EL (cell line): ENCODE measurements around the gene NRF1.

Experiments used
- DNase-seq: peaks from one replicate; pipeline ENCODE4 v3.0.0-alpha.2; 2016

Gene NRF1

DNA sequence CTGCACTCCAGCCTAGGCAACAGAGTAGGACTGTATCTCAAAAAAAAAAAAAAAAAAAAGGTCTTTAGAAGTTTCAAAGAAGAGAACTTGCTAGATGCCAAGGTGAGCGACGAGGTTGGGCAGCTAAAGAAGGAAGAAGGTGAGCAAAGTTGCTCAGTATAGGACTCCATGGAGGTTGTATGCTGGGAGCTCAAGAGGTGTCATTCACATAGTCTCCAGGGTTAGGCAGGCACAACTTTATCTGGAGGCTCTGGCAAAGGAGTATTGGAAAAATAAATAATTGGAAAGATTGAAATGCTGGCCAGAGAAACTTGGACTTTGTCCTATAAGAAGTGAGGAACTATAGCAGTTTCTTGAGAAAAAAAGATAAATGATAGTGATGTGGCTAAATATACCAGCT lies 74.5 kb downstream of the NRF1 start:
- DNase-seq = no peak

DNA sequence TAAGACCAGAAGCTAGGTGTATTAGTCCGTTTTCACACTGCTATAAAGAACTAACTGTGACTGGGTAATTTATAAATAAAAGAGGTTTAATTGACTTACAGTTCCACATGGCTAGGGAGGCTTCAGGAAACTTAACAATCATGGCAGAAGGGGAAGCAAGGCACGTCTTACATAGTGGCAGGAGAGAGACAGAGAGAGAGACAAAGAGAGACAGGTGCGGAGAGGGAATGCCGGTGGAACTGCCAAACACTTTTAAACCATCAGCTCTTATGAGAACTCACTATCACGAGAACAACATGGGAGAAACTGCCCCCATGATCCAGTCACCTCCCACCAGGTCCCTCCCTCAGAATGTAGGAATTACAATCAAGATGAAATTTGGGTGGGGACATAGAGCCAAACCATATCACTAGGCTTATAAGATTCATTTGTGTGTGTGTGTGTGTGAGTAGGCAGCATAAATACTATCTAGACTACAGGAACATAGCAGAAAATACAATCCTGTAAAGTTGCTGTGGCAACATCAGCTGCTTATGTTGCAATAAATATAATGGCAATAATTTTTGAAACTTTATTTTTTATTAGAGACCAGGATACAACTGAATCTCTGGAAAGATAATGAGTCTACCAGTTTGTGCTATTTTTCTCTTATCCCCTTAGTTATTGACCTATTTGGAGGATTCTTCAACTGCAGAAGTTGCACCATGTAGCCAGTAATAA lies 77.1 kb downstream of the NRF1 start:
- DNase-seq = no peak

GRCh38 chr7:129689995-129690581 lies 78.6 kb downstream of the NRF1 start:
- no peak for DNase-seq

DNA sequence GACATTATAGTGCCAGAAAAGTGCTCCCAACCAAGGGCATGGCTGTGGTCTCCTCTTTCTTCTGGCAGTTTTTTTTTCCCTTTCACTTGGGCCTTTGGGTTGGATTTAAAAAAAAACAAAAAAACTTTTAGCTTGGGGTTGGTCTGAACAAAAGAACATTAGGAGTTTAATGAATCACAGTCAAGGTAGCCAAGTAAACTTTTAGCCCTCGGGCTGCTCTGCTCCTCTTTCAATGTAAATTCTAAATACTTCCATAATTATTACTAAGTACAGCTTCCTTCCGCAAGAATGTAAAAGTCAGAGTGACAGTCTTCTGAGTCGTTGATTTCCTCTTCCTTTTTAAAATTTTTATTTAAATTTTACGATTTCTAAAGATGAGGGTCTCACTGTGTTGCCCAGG lies 79.2 kb downstream of the NRF1 start:
- peak; percentile 34 for DNase-seq

DNA sequence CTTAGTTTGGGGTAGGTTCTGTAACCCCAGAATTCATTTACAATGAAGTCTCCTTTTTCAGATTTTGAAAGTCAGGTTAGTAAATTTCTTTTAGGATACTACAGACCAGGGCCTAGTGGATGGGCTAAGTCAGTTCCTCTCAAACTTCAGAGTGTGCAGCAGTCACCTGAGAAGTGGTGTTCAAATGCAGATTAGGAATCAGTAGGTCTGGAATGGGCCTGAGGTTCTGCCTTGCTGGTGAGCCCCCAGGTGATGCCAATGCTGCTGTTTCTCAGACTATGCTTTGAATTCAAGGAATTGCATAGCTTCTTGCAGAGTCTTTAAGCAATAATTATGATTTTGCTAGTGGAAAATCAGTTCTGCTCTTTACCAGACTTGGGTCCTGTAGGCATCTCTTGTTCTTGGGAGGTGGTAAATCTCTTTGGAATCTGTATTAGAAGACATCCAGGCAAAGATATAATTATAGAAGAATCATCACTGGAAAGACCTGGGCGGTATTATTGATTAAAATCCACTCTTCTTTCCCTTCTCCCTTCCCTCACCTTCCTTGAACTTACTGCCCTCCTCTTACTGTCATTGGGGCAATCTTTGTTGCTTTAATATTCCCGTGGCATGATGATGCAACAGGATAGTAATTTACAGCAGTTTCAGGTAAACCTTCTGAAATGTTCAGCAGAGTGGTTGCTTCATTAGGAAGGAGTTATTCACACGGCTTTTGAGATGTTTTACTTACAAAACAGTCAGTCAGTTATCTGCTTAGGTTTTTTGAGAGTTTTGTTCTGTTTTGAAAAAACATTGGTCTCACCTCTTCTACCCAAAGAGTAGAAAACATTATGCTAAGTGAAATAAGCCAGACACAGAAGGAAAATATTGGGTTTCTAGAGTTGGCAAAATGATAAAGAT lies 87.2 kb downstream of the NRF1 start:
- DNase-seq = no peak

GRCh38 chr7:129702316-129702715 lies 90.8 kb downstream of the NRF1 start:
- peak; percentile 4 for DNase-seq

- DNase-seq = no peak
Measured at GRCh38 chr7:129702761-129703338, 91.3 kb downstream of the NRF1 start.

GRCh38 chr7:129703751-129704150 lies 92.2 kb downstream of the NRF1 start:
- DNase-seq = peak; percentile 15

GRCh38 chr7:129707910-129708499 lies 96.5 kb downstream of the NRF1 start:
- no peak for DNase-seq

DNA sequence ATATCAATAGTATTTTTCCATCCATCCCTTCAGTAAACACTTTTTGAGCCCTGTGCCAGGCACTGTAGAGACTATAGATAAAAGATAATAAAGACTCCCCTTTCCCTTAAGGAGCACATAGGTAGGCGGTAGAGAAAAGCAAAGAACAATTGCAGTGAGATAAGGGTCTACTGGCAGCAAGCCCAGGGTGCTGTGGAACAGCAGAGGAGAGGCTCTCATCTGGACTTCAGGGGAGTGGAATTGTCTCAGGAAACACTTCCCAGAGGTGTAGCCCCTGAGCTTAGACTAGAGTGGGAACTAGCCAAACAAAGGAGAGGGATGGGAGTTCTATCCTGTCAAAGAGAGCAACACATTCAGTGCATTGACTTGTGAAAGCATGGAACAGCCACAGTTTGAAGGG lies 102.0 kb downstream of the NRF1 start:
- DNase-seq = no peak

DNA sequence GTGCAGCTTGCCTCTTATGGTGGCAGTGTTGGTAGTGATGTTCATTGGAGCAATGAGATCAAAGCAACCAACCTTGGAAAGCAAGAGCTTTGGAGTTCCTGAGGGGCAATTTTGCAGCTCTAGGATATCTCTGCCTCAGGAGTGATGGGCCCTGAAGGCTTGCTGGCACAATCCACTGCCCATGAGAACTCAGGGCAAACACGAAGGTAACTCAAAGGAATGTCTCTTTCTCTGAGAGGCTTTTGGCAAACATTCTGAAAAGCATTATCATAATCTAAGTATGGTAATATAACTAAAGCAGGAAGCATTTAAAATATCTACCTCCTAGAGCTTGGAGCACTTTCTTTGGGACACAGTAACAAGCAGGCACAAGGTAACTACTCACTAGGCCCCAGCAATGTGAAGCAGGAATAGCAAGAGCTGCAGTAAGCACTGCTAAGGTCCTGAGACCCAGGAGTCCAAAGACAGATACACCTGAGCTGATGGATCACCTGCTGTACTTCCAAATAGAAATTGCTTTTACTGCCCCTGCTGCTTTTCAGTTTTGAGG lies 103.1 kb downstream of the NRF1 start:
- DNase-seq = no peak

DNA sequence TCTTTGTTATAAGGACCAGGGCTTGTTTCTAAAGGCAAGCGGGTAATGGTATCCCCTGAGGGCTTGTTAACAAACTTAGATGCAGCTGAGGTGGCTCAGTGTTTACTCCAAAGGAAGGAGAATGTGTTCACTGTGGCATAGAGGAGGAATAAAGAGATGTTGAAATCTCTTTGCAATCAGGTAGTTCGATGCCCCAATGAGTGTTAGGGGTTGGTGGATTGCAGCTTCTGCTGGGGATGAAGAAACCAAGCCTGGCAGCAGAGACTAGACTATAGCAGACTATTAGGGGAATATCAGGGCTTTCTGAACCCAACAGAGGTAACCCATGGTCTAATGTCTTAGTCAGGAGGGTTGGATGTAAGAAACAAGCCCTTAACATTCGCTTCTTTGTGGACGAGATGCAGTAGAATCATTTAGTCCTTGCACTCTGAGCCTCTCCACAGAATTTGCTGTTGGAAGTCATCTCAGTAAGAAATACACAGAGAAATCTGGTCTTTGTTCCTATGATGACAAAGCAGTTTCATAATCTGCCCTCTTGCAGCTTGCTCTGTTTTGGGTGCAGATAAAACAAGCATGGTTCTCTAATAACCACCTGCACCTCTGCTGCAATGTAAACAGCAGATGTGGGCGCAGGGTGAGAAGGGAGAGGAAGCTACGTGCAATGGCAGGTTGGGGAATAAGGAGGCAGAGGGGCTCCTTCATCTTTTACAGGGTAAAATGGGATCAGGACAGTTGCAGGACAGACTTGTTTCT lies 108.6 kb downstream of the NRF1 start:
- DNase-seq = no peak

DNA sequence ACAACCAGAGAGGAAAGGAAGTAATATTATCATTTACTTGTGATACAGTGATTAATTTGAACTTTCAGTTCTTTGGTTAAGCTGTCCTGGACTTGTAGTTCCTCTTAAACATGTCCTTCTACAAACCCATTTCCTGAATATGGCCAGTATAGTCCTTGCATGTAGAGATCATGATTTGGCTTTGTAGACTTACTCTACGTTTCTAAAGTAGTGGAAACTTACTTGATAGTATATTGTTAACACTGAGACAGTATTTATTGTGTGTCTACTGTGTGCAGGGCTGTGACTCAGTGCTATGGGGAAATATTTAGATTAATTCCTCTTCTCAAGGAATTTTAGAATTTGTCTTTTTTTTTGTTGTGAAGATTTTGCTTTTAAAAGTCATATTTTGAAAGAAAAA lies 109.5 kb downstream of the NRF1 start:
- no peak for DNase-seq

GRCh38 chr7:129723679-129724078 lies 112.2 kb downstream of the NRF1 start:
- DNase-seq = no peak

DNA sequence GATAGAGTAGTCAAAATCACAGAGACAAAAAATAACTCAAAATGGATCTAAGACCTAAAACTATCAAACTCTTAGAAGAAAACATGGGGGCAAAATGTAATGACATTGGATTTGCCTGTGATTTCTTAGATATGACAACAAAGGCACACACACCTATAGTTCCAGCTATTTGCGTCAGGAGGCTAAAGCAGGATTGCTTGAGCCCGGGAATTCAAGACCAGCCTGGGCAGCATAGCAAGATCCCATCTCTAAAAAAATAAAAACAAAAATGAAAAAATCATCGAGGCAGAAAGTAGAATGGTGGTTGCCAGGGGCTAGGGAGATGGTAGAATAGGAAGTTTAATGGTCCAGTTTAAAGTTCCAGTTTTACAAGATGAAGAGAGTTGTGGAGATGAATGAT lies 113.3 kb downstream of the NRF1 start:
- DNase-seq = no peak

GRCh38 chr7:129728875-129729467 lies 117.5 kb downstream of the NRF1 start:
- no peak for DNase-seq

GRCh38 chr7:129729511-129729910 lies 118.0 kb downstream of the NRF1 start:
- DNase-seq = no peak

- DNase-seq = no peak
Measured at GRCh38 chr7:129730159-129730558, 118.6 kb downstream of the NRF1 start.

GRCh38 chr7:129734400-129734799 lies 122.9 kb downstream of the NRF1 start:
- DNase-seq = no peak

GRCh38 chr7:129739427-129739826 lies 127.9 kb downstream of the NRF1 start:
- peak; percentile 8 for DNase-seq

DNA sequence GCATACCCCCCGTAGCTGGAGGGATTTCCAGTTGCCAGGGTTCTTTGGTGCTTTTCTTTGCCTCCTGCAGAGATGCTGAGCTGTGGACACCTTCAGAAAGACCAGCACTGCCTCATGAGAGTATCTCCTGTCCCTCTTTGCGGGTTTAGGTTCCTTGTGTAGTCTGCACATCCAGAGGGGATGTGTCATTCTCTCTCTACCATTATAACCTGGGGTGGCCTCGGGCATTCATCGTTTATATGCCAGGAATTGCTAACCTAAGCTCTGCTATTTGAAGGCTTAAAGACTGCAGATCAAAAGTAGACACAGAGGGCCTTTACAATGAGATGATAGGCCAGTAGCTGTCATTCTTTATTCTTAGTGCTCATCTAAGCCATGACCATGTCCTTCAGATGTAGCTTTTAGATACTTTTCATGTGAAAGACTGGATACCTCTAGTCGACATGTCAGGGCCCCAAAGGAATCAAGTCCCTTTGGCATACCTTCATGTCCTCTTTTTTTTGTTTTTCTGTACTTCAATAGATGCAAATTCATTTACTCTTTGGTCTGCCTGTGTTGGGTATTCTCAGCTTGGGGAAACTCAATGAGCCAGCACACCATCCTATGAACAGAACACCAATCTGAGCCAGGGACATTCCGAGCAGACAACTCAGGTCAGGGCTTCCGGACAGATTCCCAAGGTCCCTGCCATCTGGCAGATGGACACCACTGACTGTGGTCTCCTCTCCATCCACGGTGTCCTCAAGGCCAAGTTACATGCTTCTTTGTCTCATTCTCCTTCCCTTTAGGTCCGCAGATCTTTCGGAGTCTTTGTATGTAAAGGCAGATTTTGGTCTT lies 129.3 kb downstream of the NRF1 start:
- DNase-seq = no peak
